Stimulated activated CD8-positive, alpha-beta memory T cell treated with anti-CD3 and anti-CD28 coated beads, Interleukin-15, amount 100 ng/mL, for 24 hours (primary cell): Measurements from ENCODE around the gene LDHD.
"Not testable (repeated sequence)": the region's sequence is repeated elsewhere in the genome, so short reads cannot be mapped to it uniquely, and the experiment has no call there.

Experiments used
- DNase-seq: peaks from one replicate; pipeline ENCODE4 v3.0.0-alpha.2; 2020; ENCODE audit warnings: low read depth

Gene LDHD

DNA sequence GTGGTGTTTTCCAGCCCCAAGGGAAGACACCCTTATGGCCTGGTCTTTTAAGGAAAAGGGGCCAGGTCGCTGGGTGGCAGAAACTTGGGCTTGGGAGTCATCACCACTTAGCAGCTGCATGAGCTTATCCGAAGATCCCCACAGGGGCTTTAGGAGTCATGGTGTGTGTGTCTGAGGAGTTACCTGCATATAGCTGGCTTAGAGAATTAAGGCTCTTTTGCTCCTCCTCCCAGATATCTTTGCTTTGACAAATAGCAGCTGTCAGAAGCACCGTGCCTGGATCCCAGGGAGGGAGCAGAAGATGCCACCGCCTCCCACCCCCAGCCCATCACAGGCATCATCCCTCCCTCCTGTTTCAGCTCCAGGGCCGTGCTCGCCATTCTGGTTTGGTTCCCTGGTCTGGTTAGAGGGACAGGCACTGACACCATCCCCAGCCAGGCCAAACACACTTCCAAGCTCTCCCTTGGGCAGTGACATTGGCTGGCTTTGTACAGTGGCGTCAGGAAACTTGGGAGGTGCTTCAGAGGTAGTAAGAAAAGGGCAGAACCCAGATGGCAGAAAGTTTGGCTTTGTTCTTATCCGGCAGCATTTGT is 17.4 kb downstream of the LDHD start:
- no peak for DNase-seq

DNA sequence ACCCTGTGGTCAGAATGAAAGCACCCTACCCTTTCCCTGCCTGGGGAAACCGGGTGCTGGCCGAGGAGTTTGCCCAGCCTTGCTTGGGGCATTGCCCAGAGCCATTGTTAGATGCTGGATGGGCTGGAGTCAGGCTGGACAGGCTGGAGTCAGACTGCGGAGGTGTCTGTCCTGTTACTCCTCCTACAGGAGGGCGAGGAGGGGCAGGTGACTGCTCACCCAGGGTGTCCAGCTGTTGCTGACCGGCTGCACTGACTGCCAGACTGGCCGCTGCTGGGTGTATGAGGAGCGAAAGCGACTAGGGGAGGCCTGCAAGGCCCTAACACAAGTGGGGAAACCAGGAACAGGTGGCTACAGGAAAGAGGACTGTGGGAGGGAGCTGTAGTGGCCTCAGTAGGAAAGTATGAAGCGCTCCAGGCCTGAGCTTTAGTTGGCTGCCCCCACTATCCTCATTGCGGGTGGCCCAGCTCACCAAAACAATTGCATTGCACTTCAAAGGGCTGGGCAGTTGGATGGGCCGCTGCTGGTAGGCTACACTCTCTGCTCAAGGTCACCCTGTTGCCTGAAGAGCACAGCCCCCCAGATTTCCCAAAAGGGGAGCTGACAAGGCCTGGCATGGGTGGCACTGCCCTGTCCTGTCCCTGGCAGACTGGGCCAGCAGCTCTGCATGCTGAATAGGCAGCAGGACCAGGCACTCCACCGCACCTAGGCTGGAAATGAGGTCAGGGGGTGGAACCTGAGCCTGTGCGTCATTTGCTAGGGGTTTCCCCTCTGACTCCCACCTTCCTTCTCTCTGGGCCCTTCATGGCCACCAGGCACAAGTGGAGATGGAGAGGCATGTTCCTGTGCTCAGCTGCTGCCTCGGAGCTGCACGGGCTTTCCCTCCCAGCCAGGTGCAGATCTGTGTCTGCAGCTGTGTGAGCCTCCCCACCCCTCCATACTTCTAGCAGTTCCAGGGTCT is 18.4 kb downstream of the LDHD start:
- no peak for DNase-seq

DNA sequence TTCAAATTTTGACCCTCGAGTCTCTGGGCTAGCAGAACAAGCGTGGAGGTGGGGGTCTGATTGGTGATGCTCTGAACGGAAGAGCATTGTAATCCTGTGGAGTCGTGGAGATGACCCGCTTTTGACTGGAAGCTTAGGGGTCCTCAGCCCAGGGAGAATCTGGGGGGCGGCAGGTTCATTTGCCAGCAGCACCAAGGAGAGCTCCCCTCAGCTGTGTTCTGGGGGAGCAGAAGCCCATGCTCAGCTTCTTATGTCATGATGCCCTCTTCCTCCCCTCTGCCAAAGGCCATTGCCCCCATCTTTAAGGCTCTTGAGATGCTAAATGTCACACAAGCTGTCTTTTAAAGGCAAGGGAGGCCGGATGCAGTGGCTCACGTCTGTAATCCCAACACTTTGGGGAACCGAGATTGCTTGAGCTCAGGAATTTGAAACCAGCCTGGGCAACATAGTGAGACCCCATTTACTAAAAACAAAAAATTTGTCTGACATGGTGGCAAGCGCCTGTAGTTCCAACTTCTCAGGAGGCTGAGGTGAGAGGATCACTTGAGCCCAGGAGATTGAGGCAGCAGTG is 19.3 kb downstream of the LDHD start:
- DNase-seq = no peak

DNA sequence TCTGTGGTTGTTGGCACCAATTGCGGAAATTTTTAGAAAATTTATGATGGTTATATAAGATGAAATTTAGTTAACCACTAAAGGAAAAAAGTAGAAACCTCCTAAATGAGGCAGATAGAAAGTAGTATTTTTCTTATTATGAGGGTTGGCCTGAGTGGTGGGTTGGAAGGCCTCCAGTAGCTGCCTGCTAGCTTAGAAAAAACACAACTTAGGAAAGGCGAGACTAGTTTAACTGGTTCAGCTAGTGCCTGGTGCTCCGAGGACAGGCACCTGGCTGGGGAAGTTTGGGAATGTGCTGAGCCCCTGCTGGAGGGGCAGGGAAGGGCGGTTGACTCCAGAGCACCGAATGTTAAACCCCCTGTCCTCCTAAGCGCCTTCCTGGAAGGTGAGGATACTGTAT is 19.9 kb downstream of the LDHD start:
- no peak for DNase-seq

DNA sequence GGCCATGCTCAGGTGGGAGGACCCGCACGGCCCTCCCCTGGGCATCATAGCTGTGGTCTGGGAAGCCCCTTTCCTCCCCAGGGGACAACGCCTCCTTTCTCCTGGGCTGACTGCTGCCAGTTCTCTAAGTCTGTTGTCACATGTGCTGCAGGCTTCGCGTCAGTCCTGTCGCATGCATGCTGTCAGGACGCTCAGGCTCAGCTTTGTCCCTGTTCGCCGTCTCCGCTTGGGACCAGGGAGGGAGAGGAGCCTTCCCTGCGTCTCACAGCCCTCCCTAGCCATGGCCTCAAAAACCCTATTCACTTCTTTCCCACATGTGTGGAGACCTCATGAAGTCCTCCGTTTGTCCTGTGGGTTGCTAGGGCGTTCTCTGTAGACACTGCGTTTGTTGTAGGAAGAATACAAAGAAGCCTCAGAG is 21.4 kb downstream of the LDHD start:
- no peak for DNase-seq

DNA sequence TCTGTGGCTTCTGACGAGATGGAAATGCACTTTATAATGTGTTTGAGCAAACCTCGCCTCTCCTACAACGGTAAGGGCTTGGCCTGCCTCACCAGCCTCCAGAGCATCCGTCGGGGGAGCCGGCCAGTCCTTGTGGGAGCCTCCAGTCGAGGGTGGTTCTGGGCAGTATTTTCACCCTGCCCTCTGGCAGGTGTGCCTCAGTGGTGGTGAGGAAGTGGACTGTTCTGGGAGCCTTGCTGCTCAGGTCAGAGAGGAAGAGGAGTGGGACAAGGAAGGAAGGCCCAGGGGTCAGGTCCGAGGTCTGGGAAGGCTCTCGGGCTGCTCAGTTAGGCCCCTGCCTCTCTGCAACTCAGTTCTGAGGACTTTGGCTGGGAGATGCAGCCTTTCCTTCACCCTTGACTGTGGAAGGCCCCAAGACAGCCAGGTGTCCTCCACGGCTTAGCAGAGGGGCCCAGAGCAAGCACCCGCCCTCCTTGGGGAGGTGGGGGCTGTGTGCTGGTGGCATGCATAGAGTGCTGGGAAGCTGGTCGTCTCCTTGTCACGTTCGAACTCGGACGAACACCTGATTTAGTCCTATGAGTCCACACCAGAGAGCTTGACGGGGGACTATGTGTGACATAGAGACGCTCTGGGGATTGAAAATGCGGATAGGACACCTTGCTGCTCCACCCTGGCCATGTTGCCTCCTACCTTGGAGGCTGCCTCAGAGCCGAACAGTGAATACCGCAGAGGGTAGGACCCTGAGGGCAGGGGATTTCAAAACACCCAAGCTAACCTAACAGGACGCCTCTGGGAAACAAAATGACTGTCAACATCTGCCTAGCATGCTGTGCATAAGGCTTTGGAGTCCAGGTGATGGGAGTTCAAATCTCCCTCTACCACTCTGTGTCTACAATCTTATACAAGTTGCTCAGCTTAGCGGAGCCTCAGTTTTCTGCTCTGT is 22.7 kb downstream of the LDHD start:
- DNase-seq = no peak

DNA sequence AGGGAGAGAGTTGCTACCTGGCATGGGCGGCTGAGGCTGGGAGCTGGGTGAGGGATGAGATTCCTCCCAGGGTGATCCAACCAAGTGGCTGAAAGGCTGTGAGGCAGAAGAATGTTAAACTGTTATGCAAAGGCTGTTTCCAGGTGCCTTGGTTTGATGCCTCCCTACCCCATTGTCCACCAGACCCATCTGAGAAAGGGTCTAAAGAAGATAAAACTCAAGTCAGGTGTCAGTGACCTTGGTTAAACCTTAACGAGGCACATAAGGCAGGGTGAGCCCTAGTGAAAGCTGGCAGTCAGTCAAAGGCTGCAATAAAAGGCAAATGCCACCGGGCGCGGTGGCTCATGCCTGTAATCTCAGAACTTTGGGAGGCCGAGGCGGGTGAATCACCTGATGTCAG is 23.8 kb downstream of the LDHD start:
- DNase-seq = no peak

DNA sequence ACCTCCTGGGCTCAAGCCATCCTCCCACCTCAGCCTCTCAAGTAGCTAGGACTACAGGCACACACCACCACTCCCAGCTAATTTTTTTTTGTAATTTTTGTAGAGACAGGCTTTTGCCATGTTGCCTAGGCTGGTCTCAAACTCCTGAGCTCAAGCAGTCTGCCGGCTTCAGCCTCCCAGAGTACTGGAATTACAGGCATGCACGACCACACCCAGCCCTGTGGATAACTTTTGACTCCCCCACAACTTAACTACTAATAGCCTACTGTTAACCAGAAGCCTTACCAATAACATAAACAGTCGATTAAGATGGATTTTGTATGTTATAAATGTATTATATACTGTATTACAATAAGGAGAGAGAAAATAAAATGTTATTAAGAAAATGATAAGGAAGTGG is 25.0 kb downstream of the LDHD start:
- not testable (repeated sequence) for DNase-seq

DNA sequence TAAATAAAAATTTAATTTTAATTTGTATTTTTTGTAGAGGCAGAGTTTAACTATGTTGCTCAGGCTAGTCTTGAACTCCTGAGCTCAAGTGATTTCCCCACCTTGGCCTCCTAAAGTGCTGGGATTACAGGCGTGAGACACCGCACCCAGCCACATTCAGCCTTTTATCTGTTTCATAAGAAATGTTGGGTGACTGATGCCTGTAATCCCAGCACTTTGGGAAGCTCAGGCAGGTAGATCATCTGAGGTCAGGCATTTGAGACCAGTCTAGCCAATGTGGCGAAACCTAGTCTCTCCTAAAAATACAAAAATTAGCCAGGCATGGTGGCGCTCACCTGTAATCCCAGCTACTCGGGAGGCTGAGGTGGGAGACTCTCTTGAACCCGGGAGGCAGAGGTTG is 25.7 kb downstream of the LDHD start:
- not testable (repeated sequence) for DNase-seq

DNA sequence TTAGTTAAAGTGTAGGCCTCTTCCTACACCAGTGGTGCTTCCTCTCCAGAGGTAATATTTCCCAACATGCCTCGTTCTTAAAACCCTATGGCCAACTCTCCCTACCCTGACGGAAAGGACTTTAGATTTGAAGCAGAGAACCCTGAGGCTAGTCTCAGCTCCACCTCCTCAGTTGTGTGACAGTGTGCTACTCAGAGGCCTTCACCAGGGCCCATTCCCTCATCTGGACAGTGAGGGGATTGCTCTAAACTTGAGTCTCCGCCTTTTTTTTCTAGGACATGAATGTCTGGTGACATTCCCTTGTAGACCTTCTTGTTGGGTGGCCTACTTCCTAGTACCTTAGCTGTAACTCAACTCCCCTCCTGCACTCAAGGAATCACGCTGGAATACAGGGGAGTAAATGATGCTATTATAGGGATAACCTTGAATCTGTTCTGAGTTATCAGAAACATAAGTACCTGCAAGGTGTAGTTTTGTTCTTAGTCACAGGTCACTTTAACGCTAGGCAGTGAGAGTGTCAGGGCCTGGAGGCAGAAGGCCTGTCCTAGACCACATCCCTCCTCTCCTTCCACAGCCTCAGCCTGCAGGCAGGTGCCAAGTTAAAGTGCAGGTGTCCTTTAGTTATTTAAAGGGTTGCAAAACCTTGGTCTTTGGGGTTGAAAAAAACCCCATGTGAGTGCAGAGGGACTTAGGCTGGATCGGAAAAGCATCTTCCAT is 26.9 kb downstream of the LDHD start:
- no peak for DNase-seq

DNA sequence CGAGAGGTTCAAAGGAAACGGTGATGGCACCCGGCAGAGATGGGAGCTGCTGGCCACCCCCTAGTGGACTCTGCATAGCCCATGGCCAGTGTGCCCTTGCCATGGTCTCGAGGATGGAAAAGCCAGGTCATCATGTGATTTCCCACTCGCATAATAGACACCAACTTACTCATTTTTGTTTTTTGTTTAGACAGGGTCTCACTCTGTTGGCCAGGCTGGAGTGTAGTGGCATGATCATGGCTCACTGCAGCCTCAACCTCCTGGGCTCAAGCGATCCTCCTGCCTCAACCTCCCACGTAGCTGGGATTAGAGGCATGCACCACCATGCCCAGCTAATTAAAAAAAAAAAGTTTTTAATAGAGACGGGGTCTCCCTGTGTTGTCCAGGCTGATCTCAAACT is 27.6 kb downstream of the LDHD start:
- no peak for DNase-seq

DNA sequence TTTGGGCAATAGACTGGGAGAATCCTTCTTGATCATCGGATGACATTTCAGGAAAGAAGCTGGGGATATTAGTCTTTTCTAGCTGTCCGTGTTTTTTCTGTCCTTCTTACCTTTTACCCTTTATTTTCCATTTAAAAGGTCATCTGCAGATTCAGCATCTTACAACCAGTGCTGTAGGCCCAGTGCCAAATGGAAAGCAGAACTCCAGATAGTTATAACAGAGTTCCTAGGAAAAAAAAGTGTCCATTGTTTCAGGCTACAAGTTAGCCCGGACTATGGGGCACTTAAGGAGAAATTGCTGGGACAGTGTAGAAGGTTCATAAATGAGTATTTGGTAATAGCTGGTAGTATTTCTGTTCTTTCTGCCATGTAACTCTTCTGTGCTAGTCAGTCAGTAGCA is 28.4 kb downstream of the LDHD start:
- no peak for DNase-seq

DNA sequence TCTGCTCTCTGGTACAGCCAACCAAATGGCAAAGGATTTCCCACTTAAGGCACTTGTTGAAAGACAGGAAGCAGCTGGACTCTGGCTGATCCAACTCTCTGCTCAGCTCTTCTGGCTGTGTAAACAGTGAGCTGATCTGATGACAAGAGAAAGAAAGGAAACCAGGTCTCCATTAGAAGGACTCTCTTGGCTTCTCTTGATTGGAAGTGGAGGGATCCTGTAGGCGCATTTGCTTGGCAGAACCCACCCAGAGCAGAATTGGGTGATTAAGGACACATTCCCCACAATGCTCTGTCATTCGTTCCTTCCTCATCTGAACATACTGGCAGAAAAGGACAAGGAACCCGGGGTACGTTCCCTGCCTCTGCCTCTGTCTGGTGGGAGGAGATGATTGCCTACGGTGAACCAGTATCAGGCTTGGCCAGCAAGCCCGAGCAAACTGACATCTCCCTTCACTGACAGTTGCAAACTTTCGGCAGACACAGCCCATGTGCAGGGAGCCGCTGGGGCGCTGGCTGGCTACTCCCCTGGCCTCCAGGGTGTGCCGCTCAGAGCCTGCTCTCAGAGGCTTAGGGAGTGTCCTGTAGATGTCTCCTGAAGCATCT is 29.1 kb downstream of the LDHD start:
- DNase-seq = no peak

DNA sequence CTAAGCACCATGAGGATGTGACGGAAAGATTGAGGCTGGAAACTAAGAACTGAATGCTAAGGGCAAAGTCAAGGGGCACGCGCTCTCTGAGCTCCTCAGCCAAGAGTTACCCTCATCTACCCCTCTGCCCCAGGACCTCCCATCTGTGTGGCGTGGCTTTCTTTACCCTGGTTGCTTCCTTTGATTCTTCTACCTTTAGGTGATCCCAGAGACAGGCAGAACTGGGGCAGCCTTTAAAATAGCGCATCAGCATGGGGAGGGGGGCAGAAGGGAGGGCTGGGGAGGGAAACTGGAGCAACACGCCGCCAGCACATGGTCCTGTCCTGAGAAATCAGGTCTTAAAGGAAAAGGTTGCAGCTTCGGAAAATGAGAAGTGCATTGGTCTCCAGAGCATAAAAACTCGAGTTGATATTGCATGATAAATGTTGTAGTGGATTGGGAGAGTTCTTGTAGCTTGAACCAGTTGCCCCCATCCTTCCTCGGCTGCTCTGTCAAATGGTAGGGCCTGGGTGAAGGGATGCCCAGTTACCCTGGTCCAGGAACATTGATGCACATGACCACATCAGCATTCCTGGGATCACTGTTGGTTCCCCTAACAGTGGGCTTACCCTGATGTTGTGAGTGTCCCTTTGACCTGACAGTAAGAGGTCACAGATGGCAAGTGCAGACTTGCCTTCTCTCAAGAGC is 29.7 kb downstream of the LDHD start:
- no peak for DNase-seq

DNA sequence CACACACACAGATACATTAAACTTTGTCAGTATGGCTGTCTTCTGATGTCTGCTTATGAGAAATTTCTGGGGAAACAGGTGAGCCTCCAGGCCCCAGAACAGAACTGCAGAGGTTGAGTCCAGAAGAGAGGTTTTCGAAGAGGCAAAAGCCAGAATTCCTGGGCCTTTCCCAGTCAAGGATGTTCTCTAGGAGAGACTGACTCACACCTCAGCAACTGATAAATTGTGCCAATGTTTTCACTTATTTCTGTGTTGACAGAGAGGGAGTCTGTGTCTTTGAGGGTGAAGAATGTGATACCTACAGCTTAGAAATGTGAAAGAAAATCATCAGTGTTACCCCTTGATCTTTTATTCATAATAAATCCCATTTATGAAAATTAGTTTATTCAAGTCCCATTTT is 30.3 kb downstream of the LDHD start:
- DNase-seq = no peak

DNA sequence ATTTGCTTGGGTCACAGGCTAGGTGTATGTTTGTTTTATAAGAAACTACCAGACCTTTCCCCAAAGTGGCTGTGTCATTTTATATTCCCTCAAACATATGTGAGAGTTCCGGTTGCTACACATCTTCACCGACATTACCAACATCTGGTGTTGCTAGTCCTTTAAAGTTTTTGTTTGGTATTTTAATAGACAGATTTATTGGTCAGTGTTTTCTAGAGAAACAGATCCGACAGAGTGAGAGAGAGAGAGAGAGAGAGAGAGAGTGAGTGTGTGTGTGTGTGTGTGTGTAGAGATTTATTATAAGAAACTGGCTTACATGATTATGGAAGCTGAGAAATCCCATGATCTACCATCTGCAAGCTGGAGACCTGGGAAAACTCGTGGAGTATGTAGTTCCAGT is 31.0 kb downstream of the LDHD start:
- no peak for DNase-seq

DNA sequence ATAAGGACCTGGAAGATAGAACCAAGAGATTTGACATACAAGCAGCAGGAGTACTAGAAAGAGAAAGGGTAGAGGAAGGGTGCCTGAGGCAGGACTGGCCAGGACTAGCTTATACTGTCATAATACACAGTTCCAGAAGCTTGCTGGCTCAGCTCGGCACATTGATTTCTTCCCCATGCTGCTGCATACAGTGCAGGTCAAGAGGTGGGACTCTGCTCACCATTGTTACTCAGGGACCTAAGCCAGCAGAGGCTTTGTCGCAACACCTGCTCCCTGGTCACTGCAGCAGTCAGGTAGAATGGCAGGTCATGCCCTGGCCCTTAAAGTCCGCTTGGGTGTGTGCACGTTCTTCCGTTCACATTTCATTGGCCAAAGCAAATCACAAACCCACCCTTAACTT is 32.8 kb downstream of the LDHD start:
- no peak for DNase-seq

DNA sequence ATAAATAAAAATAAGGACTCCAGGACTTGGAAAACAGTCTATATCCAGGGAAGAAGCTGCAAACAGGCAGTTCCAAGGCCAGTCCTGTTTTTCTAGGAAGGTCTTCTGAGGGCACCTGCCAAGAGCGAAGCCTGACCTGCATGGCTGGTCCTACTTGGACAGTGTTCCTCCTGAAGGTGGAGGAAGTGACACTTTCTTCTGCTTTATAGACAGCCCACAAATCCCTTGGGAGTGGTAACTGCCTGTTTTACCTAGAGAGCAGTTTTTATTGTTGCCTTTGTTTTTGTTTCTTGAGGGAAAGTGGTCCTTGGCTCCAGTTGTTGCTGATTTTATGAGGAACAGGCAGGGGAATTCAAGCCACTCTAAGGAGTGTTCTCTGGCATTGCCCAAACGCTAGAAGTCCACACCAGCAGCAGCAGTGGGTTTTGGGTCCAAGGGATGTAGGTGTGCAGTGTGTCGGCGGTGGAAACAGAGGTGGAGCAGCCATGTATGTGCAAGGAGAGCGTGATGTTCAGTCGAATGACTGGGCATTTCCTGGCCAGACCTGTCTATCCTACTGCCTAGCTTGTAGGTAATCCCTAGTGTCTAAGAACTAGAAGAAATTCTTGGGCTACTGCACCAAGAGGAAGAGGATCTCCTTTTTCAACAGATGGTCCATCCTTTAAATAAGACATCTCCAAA is 35.3 kb downstream of the LDHD start:
- no peak for DNase-seq

DNA sequence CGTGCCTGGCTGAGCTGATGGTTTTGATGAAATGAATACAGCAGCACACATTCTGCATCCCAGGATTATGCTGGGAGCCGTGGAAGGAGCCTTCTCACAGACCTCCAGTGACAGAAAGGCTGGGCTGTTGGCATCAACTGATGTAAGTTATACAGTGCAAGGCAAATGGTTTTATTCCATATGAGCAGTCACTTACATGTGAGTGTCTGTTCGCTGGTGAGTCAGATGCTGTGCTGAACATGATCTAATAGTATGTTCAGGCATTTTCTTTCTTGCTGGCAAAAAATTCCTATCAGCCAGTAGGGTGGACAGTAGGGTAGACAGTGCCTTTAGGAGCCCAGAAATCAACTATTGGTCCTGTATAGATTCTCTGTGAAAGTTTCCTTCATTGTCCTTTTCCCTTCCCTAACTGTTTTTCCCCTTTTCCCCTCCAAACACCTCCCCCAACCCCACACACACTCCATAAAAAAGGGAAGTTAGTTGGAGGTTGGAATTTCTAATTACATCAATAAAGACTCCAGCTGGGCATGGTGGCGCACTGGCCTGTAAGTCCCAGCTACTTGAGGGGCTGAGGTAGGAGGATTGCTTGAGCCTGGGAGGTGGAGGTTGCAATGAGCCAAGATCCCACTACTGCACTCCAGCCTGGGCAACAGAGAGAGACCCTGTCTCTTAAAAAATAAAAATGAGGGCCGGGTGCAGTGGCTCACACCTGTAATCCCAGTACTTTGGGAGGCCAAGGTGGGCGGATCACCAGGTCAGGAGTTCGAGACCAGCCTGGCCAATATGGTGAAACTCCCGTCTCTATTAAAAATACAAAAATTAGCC is 36.2 kb downstream of the LDHD start:
- DNase-seq = no peak
